Neutrophil (primary cell): ENCODE results near the gene TRPM5.

Experiments
- H3K27ac ChIP-seq: fragments of 200-600 bp; sonication (generic); 2 replicates; pipeline ENCODE4 v1.5.1; 2016; ENCODE audit warnings: mild to moderate bottlenecking, moderate library complexity
- H3K27me3 ChIP-seq: fragments of 200-600 bp; sonication (generic); 2 replicates; pipeline ENCODE4 v1.6.0; 2016; ENCODE audit warnings: mild to moderate bottlenecking
- H3K36me3 ChIP-seq: fragments of 200-600 bp; sonication (generic); 2 replicates; pipeline ENCODE4 v1.5.1; 2017
- H3K4me1 ChIP-seq, 2 experiments: fragments of 200-600 bp in 1 of 2; sonication (generic) in 1 of 2; 1 replicate in 1 of 2; 2 replicates in 1 of 2; pipeline versions ENCODE4 v1.5.1 to v1.6.1; 2013 to 2016; ENCODE audit warnings: low read depth in 1 of 2, low read length in 1 of 2, mild to moderate bottlenecking in 1 of 2, moderate library complexity in 1 of 2; ENCODE audit not compliant: control insufficient read depth in 1 of 2, insufficient read depth in 1 of 2
- H3K4me3 ChIP-seq, 2 experiments: fragments of 200-600 bp in 1 of 2; sonication (generic) in 1 of 2; 1 replicate in 1 of 2; 2 replicates in 1 of 2; pipeline ENCODE4 v1.5.1; 2013 to 2016; ENCODE audit warnings: low read depth in 1 of 2, low read length in 1 of 2, mild to moderate bottlenecking in 1 of 2, moderate library complexity in 1 of 2
- H3K9me3 ChIP-seq: fragments of 200-600 bp; sonication (generic); 2 replicates; pipeline ENCODE4 v1.5.1; 2016
- TF ChIP-seq, protein P1 (sequence below): fragments of 200-600 bp; sonication (generic); IDR thresholded peaks from 2 replicates; pipeline ENCODE4 v1.5.1; 2016; ENCODE audit warnings: antibody characterized with exemption

TRPM5 gene

DNA sequence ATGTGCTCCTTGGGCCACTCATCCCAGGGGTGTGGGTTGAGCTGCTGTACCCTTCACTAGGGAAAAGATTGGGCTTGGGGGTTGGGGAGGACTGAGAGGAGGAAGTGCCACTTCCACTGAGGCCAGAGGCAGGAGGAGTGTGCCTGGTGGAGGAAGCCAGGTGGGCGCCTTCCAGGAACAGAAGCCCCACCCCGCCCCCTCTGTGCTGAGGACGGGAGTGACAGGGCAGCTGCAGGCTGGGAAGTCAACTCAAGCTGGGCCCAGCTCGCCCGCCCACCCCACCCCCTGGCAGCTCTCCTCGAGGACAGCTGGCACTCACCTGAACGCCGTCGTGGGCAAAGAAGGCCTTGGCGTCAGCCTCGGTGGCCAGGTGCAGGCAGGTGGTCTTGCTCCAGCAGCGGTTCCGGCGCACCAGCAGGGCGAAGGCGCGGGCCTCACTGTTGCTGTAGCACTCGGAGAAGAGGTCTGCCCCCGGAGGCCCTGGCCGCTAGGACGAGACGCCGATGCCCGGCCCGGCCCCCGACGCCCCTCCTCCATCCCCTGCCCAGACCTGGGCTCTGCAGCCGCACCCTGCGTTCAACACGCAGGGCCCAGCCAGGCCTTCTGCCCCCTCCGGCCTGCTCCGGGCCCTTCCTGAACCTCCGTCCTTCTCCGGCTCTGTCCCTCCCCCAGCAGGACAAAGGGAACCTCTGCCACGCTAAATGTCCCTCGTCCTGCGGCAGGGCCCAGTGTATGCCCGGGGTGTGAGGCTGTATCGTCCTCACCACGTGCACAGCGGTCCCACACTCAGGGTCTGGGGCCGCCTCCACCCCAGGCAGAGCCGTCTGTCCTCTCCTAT lies 30.4 kb downstream of the TRPM5 start:
- Histone ChIP-seq H3K4me1 (no peaks in the 10 kb centered on the region), H3K36me3 (no peaks in the 10 kb centered on the region), H3K27me3 (no peaks in the 10 kb centered on the region), H3K9me3 (no peaks in the 10 kb centered on the region), H3K4me3 (no peak overlapping the region), H3K27ac (no peak overlapping the region)
- TF ChIP-seq, protein P1, sequence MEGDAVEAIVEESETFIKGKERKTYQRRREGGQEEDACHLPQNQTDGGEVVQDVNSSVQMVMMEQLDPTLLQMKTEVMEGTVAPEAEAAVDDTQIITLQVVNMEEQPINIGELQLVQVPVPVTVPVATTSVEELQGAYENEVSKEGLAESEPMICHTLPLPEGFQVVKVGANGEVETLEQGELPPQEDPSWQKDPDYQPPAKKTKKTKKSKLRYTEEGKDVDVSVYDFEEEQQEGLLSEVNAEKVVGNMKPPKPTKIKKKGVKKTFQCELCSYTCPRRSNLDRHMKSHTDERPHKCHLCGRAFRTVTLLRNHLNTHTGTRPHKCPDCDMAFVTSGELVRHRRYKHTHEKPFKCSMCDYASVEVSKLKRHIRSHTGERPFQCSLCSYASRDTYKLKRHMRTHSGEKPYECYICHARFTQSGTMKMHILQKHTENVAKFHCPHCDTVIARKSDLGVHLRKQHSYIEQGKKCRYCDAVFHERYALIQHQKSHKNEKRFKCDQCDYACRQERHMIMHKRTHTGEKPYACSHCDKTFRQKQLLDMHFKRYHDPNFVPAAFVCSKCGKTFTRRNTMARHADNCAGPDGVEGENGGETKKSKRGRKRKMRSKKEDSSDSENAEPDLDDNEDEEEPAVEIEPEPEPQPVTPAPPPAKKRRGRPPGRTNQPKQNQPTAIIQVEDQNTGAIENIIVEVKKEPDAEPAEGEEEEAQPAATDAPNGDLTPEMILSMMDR, result no peak

DNA sequence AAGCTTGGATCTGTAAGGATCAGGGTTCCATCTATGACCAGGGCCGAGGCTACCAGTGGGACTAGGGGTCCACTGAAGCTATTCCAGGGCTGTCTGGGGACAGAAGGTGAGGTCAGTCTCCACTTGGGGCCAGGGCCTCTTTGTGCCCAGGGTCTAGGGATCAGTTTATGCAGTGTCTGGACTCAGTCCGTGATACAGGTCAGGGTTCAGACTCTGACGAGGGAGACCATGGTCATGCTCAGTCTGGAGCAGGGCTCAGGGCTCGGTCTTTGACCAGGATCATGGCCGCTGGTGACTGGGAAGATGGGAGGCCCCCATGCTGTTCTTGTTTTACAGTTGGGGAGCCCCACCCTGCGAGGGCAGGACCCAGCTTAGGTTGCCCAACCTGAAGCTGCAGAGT lies 32.0 kb downstream of the TRPM5 start:
- Histone ChIP-seq H3K4me1 (no peaks in the 10 kb centered on the region), H3K27me3 (no peaks in the 10 kb centered on the region), H3K27ac (no peak overlapping the region), H3K9me3 (no peaks in the 10 kb centered on the region), H3K4me3 (no peak overlapping the region), H3K36me3 (no peaks in the 10 kb centered on the region)
- TF ChIP-seq, protein P1, result no peak

GRCh38 chr11:2411446-2412305 lies 32.6 kb downstream of the TRPM5 start:
- H3K4me3 ChIP-seq, result no peak overlapping the region

DNA sequence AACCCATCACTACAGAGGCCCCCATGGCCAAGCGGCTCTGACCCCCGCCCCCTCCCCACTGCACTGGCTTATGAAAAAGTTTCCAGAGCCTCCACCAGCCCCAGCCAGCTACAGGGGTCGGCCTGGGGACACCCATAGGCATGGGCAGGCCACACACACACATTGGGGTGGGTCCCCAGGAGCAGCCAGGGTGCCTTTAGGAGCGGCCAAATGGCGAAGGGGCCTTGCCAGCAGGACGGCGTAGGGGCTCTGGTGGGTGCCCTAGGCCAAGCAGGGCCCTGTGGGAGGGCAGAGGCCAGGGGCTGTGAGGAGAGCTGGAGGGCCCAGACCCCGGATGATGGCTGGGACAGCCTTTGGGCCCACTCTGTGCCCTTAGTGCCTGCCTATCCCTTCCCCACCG lies 33.7 kb downstream of the TRPM5 start:
- H3K27ac ChIP-seq, result no peak overlapping the region
- no peaks in the 10 kb centered on the region for H3K27me3 ChIP-seq
- H3K4me1 ChIP-seq, result no peaks in the 10 kb centered on the region
- TF ChIP-seq, protein P1, result no peak
- H3K4me3 ChIP-seq, result no peak overlapping the region
- H3K9me3 ChIP-seq, result no peaks in the 10 kb centered on the region
- H3K36me3 ChIP-seq, result no peaks in the 10 kb centered on the region

More at GRCh38 chr11:2411446-2412305, 32.6 kb downstream of the TRPM5 start:
- TF ChIP-seq, protein P1, result no peak
- no peaks in the 10 kb centered on the region for H3K36me3 ChIP-seq
- no peak overlapping the region for H3K27ac ChIP-seq
- no peaks in the 10 kb centered on the region for H3K27me3 ChIP-seq
- H3K9me3 ChIP-seq, result no peaks in the 10 kb centered on the region
- H3K4me1 ChIP-seq, result no peaks in the 10 kb centered on the region

GRCh38 chr11:2409611-2410468 lies 34.5 kb downstream of the TRPM5 start:
- Histone ChIP-seq H3K36me3 (no peaks in the 10 kb centered on the region), H3K4me1 (no peaks in the 10 kb centered on the region), H3K27ac (no peak overlapping the region), H3K4me3 (no peak overlapping the region), H3K9me3 (no peaks in the 10 kb centered on the region), H3K27me3 (no peaks in the 10 kb centered on the region)
- TF ChIP-seq, protein P1, result no peak
